ENCODE data around the gene TRIM31.

The TRIM31 gene

GRCh38 chr6:30129265-30130178 lies 16.6 kb upstream of the TRIM31 start (continued):
- peak; percentile 53 for TF ChIP-seq KLF10 (tag by site-specific recombination; IDR thresholded peaks at IDR 0.05)

GRCh38 chr6:30127238-30128093 lies 14.6 kb upstream of the TRIM31 start:
- no peaks in the 10 kb centered on the region for H3K4me1 ChIP-seq (ENCODE audit: control insufficient read depth, insufficient read depth, low read length)

GRCh38 chr6:30122515-30122914 lies 9.6 kb upstream of the TRIM31 start:
- Histone ChIP-seq H3K4me1 (ENCODE audit: control insufficient read depth, insufficient read depth, low read length) (no peaks in the 10 kb centered on the region), H3K4me3 (ENCODE audit: low read depth, low read length) (no peak overlapping the region), H3K27ac (ENCODE audit: extremely low read depth, low read depth, low read length) (no peak overlapping the region), H3K36me3 (ENCODE audit: control insufficient read depth in 2 of 2, insufficient read depth in 1 of 2, low read length in 2 of 2) (no peaks in the 10 kb centered on the region), H3K9me3 (ENCODE audit: control insufficient read depth, insufficient read depth, low read depth, low read length) (no peaks in the 10 kb centered on the region)
- POLR2A ChIA-PET: interaction anchor here (1.1 kb wide), 1 partner anchor 20 kb away, joined by 3 read pairs; no protein-coding TSS in a partner anchor
- TF ChIP-seq HOXC10 (CRISPR knock-in tag; IDR thresholded peaks at IDR 0.05) (no peak), ZNF335 (tag by site-specific recombination; conservative IDR thresholded peaks at IDR 0.05) (peak; percentile 65)
- CTCF ChIA-PET: interaction anchor here (0.8 to 8.0 kb wide), 4 partner anchors 9 to 117 kb away, joined by 3 to 86 read pairs (median 32); partner anchors contain the start of gene TRIM40

More at GRCh38 chr6:30127238-30128093, 14.6 kb upstream of the TRIM31 start:
- no peak overlapping the region for H3K27ac ChIP-seq (ENCODE audit: extremely low read depth, low read depth, low read length)
- no peaks in the 10 kb centered on the region for H3K9me3 ChIP-seq (ENCODE audit: control insufficient read depth, insufficient read depth, low read depth, low read length)
- no peak overlapping the region for H3K4me3 ChIP-seq (ENCODE audit: low read depth, low read length)
- CTCF ChIA-PET: interaction anchor here (0.8 to 7.4 kb wide), 6 partner anchors 17 to 279 kb away, joined by 3 to 126 read pairs (median 6); no protein-coding TSS in a partner anchor
- H3K36me3 ChIP-seq (ENCODE audit: control insufficient read depth in 2 of 2, insufficient read depth in 1 of 2, low read length in 2 of 2): no peaks in the 10 kb centered on the region
- POLR2A ChIA-PET: no interaction called here
- TF ChIP-seq WT1 (tag by site-specific recombination; IDR thresholded peaks at IDR 0.05) (no peak), ZNF19 (tag by site-specific recombination; IDR thresholded peaks at IDR 0.05; ENCODE audit: low read depth) (no peak), ZBTB11 (tag by site-specific recombination; conservative IDR thresholded peaks at IDR 0.05; ENCODE audit: low read depth) (no peak), EGR2 (tag by site-specific recombination; IDR thresholded peaks at IDR 0.05; ENCODE audit: low read depth) (no peak), ZSCAN4 (tag by site-specific recombination; IDR thresholded peaks at IDR 0.05) (no peak)

- POLR2A ChIA-PET: no interaction called here
- no peaks in the 10 kb centered on the region for H3K9me3 ChIP-seq (ENCODE audit: control insufficient read depth, insufficient read depth, low read depth, low read length)
- H3K36me3 ChIP-seq (ENCODE audit: control insufficient read depth in 2 of 2, insufficient read depth in 1 of 2, low read length in 2 of 2): no peaks in the 10 kb centered on the region
- H3K27ac ChIP-seq (ENCODE audit: extremely low read depth, low read depth, low read length): no peak overlapping the region
- CTCF ChIA-PET: interaction anchor here (0.5 to 8.0 kb wide), 5 partner anchors 10 to 118 kb away, joined by 3 to 86 read pairs (median 6); partner anchors contain the start of gene TRIM40
- TF ChIP-seq ZNF791 (tag by site-specific recombination; IDR thresholded peaks at IDR 0.05): no peak
- no peak for TF ChIP-seq ZNF211 (tag by site-specific recombination; IDR thresholded peaks at IDR 0.05; ENCODE audit: low read depth)
- TF ChIP-seq ZSCAN18 (tag by site-specific recombination; IDR thresholded peaks at IDR 0.05): no peak
- TF ChIP-seq ZSCAN5A (tag by site-specific recombination; IDR thresholded peaks at IDR 0.05): no peak
- TF ChIP-seq ZNF560 (tag by site-specific recombination; IDR thresholded peaks at IDR 0.05; ENCODE audit: borderline replicate concordance): no peak
- no peak for TF ChIP-seq TRIM28 (IDR thresholded peaks at IDR 0.05; ENCODE audit: borderline replicate concordance, low read length)
- no peaks in the 10 kb centered on the region for H3K4me1 ChIP-seq (ENCODE audit: control insufficient read depth, insufficient read depth, low read length)
- H3K4me3 ChIP-seq (ENCODE audit: low read depth, low read length): no peak overlapping the region
These were observed 8.8 kb upstream of the TRIM31 start for GRCh38 chr6:30121446-30122366.
